Measurements from ENCODE around the gene CKB.

Gene CKB

GRCh38 chr14:103502877-103503276, 19.8 kb downstream of the CKB start:
- no peak overlapping the region for H3K27ac ChIP-seq (replicated peaks)
- no peaks in the 10 kb centered on the region for H3K27me3 ChIP-seq (ENCODE audit: insufficient read depth, poor library complexity, severe bottlenecking)
- TF ChIP-seq SPI1 (IDR thresholded peaks at IDR 0.05; ENCODE audit: borderline replicate concordance, low read depth): no peak
- no peak for TF ChIP-seq REST (IDR thresholded peaks at IDR 0.05; ENCODE audit: insufficient replicate concordance, low read depth)
- TF ChIP-seq POLR2AphosphoS5 (IDR thresholded peaks at IDR 0.05; ENCODE audit: low read depth): no peak
- TF ChIP-seq CTCF (IDR thresholded peaks at IDR 0.05; ENCODE audit: insufficient read depth, low read length): no peak
- TF ChIP-seq GABPA (IDR thresholded peaks at IDR 0.05; ENCODE audit: low read depth): no peak
- no peak overlapping the region for H3K4me3 ChIP-seq (replicated peaks; ENCODE audit: insufficient read depth, low read length)
- no peak for DNase-seq (ENCODE audit: low read depth in 1 of 2, low spot score in 1 of 2)

- Histone ChIP-seq H3K27ac (replicated peaks) (no peak overlapping the region), H3K4me3 (replicated peaks; ENCODE audit: insufficient read depth, low read length) (no peak overlapping the region), H3K27me3 (ENCODE audit: insufficient read depth, poor library complexity, severe bottlenecking) (no peaks in the 10 kb centered on the region)
- TF ChIP-seq REST (IDR thresholded peaks at IDR 0.05; ENCODE audit: insufficient replicate concordance, low read depth): no peak
- no peak for TF ChIP-seq SPI1 (IDR thresholded peaks at IDR 0.05; ENCODE audit: borderline replicate concordance, low read depth)
- TF ChIP-seq CTCF (IDR thresholded peaks at IDR 0.05; ENCODE audit: insufficient read depth, low read length): no peak
- TF ChIP-seq GABPA (IDR thresholded peaks at IDR 0.05; ENCODE audit: low read depth): no peak
- no peak for TF ChIP-seq POLR2AphosphoS5 (IDR thresholded peaks at IDR 0.05; ENCODE audit: low read depth)
- DNase-seq (ENCODE audit: low read depth in 1 of 2, low spot score in 1 of 2): no peak
These were observed 20.5 kb downstream of the CKB start for GRCh38 chr14:103501921-103502669.

- Histone ChIP-seq H3K27me3 (ENCODE audit: insufficient read depth, poor library complexity, severe bottlenecking) (no peaks in the 10 kb centered on the region), H3K4me3 (replicated peaks; ENCODE audit: insufficient read depth, low read length) (no peak overlapping the region), H3K27ac (replicated peaks) (no peak overlapping the region)
- TF ChIP-seq GABPA (IDR thresholded peaks at IDR 0.05; ENCODE audit: low read depth): no peak
- no peak for DNase-seq (ENCODE audit: low read depth in 1 of 2, low spot score in 1 of 2)
These were observed 21.4 kb downstream of the CKB start for GRCh38 chr14:103501041-103501870.
